K562 (cell line): Measurements from ENCODE around the gene SEC22A.

Experiments
- JUND ChIP-seq, 2 experiments: IDR thresholded peaks; 2 replicates in 1 of 2; 3 replicates in 1 of 2; pipeline ENCODE4 v1.6.1; 2011; ENCODE audit warnings: borderline replicate concordance in 2 of 2, low read depth in 2 of 2, low read length in 2 of 2, improper control_type of control experiment in 1 of 2, missing biosample characterization in 1 of 2, missing genetic modification characterization in 1 of 2, missing genetic modification reagents in 1 of 2
- ZNF311 ChIP-seq: fragments of 250-450 bp; sonication (Bioruptor Pico); IDR thresholded peaks from 2 replicates; pipeline ENCODE4 v1.4.0; 2020; ENCODE audit warnings: mild to moderate bottlenecking, moderate library complexity

DNA sequence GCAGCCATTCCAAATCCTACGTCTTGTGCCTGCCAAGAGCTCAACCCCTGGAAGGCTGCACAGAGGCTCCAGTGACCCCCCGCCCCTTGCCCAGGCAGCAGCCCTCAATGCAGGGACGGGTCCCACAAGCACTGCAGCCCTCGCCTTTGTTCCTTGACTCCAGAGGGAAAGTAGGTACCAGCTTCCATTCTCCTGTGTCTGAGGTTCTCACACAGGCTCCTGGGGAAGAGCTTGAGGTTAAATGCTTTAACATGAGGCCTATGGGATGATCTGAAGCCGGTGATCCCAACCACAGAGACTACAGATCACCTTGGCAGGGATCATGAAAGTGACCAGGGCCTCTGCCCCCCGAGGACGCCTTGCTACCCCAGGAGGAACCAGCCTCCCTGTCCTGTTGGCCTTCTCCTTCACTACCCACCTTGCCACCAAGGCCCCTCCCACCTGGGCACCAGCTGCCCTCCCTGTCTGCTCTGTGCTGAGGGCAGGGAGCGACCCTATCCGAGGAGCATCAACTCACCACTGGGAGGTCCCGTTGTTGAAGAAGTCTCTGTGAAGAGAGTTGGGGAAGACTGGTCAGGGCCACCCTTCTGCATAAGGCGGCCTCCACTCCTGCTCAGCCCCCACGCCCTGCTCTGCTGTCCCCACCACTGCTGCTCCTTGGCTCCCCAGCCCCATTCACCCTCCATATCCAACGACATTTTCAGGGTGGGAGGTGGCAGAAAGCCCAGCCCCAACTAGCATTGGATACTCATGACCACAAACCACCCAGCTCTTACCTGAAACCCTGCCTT, 95.3 kb downstream of the SEC22A start:
- TF ChIP-seq ZNF311 (CRISPR knock-in tag) (no peak), JUND (IDR thresholded peaks at IDR 0.05; ENCODE audit: borderline replicate concordance, low read depth, low read length) (no peak), JUND (tag; IDR thresholded peaks at IDR 0.05; ENCODE audit: borderline replicate concordance, low read depth, low read length) (no peak)
